ENCODE data around the gene UBE3B. TPM values are rescaled to one million over a fixed set of nuclear protein-coding genes. Genes with fewer than 3 reads are reported as not detected.

UBE3B gene
- total and polyA plus RNA-seq, 2 donors (not counting 1 experiment from before 2014, with no cell fraction given) = 27.2 to 52.1 TPM

DNA sequence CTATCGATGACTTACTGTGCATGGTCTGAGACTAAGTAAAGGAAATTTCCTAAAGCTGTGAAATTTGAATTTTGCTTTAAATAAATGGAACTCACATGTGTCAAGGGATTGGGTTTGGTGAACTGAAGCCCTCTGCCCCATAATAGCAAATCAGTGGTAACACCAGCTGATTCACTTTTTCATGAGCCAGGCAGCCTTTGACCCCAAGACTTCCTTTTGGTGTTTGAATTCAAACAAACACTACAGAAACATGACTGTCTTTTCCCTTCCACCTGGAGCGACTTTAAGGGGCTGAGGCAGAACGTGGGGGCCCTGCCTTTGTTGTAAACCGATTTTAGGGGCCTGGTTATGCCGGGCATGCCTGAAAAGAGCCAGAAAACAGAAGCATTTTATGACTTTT, 29.2 kb upstream of the UBE3B start:
- CTCF ChIA-PET = no interaction called here
- Mint-ChIP-seq H3K27ac (no peak overlapping the region), H3K27me3 (no peaks in the 10 kb centered on the region), H3K4me1 (no peaks in the 10 kb centered on the region), H3K9me3 (ENCODE audit: insufficient read depth) (no peaks in the 10 kb centered on the region), H3K4me3 (no peak overlapping the region)
- H3K4me3 ChIP-seq (ENCODE audit: control extremely low read depth in 1 of 5, extremely low read depth in 1 of 5, insufficient read depth in 1 of 5, low read depth in 2 of 5, low read length in 4 of 5) = no peak overlapping the region
- H3K27ac ChIP-seq (ENCODE audit: low read length in 2 of 2) = no peak overlapping the region
- H2AFZ ChIP-seq (ENCODE audit: insufficient read depth, low read depth, low read length, poor library complexity, severe bottlenecking) = no peak overlapping the region
- DNase-seq (no peak), ATAC-seq (ENCODE audit: low read depth) (no peak)
- intact Hi-C loops (cut with micrococcal nuclease) = no loop called here
- H3K79me2 ChIP-seq (ENCODE audit: control insufficient read depth, insufficient read depth, low read length) = no peaks in the 10 kb centered on the region
- H4K20me1 ChIP-seq (ENCODE audit: control insufficient read depth, insufficient read depth, low read length, poor library complexity, severe bottlenecking) = no peaks in the 10 kb centered on the region
- no peaks in the 10 kb centered on the region for H3K9me3 ChIP-seq (ENCODE audit: control extremely low read depth in 1 of 3, control insufficient read depth in 2 of 3, insufficient read depth in 1 of 3, low read length in 2 of 3)
- no peaks in the 10 kb centered on the region for H3K4me1 ChIP-seq (ENCODE audit: control insufficient read depth in 2 of 2, insufficient read depth in 2 of 2, low read length in 2 of 2)
- peaks cover 0 to 47% of the 10 kb centered on the region in 2 experiments for H3K36me3 ChIP-seq (replicated peaks in 1 of 2; ENCODE audit: control extremely low read depth in 1 of 2, control insufficient read depth in 1 of 2, extremely low read depth in 1 of 2, insufficient read depth in 2 of 2, low read length in 1 of 2)
- H3K27me3 ChIP-seq (replicated peaks in 1 of 4; ENCODE audit: control extremely low read depth in 1 of 4, control insufficient read depth in 3 of 4, insufficient read depth in 4 of 4, low read length in 3 of 4) = no peaks in the 10 kb centered on the region
- H3K4me2 ChIP-seq (replicated peaks; ENCODE audit: low read depth, low read length, poor library complexity, severe bottlenecking) = no peak overlapping the region
- no peak overlapping the region for H3K9ac ChIP-seq (ENCODE audit: low read length)
- WGBS (ENCODE audit: insufficient coverage) = 95% methylated on average over 4 of the region's 5 CpGs
- no peak for TF ChIP-seq EZH2 (IDR thresholded peaks at IDR 0.05; ENCODE audit: borderline replicate concordance, insufficient read depth, low read depth, low read length, poor library complexity, severe bottlenecking)
- TF ChIP-seq, protein P1, sequence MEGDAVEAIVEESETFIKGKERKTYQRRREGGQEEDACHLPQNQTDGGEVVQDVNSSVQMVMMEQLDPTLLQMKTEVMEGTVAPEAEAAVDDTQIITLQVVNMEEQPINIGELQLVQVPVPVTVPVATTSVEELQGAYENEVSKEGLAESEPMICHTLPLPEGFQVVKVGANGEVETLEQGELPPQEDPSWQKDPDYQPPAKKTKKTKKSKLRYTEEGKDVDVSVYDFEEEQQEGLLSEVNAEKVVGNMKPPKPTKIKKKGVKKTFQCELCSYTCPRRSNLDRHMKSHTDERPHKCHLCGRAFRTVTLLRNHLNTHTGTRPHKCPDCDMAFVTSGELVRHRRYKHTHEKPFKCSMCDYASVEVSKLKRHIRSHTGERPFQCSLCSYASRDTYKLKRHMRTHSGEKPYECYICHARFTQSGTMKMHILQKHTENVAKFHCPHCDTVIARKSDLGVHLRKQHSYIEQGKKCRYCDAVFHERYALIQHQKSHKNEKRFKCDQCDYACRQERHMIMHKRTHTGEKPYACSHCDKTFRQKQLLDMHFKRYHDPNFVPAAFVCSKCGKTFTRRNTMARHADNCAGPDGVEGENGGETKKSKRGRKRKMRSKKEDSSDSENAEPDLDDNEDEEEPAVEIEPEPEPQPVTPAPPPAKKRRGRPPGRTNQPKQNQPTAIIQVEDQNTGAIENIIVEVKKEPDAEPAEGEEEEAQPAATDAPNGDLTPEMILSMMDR (IDR thresholded peaks at IDR 0.05) = no peak
- POLR2A ChIA-PET = no interaction called here

- no peak for DNase-seq
- Mint-ChIP-seq H3K27me3 (no peaks in the 10 kb centered on the region), H3K4me1 (no peaks in the 10 kb centered on the region), H3K4me3 (no peak overlapping the region), H3K27ac (no peak overlapping the region), H3K9me3 (ENCODE audit: insufficient read depth) (no peaks in the 10 kb centered on the region)
- no peak overlapping the region for H3K4me2 ChIP-seq (replicated peaks; ENCODE audit: low read depth, low read length, poor library complexity, severe bottlenecking)
- H4K20me1 ChIP-seq (ENCODE audit: control insufficient read depth, insufficient read depth, low read length, poor library complexity, severe bottlenecking) = no peaks in the 10 kb centered on the region
- H3K36me3 ChIP-seq (replicated peaks in 1 of 2; ENCODE audit: control extremely low read depth in 1 of 2, control insufficient read depth in 1 of 2, extremely low read depth in 1 of 2, insufficient read depth in 2 of 2, low read length in 1 of 2) = peaks cover 0 to 53% of the 10 kb centered on the region in 2 experiments
- H3K27me3 ChIP-seq (replicated peaks in 1 of 4; ENCODE audit: control extremely low read depth in 1 of 4, control insufficient read depth in 3 of 4, insufficient read depth in 4 of 4, low read length in 3 of 4) = no peaks in the 10 kb centered on the region
- intact Hi-C loops (cut with micrococcal nuclease) = no loop called here
- POLR2A ChIA-PET = no interaction called here
- no peak overlapping the region for H3K9ac ChIP-seq (ENCODE audit: low read length)
- no peak overlapping the region for H2AFZ ChIP-seq (ENCODE audit: insufficient read depth, low read depth, low read length, poor library complexity, severe bottlenecking)
- H3K4me1 ChIP-seq (ENCODE audit: control insufficient read depth in 2 of 2, insufficient read depth in 2 of 2, low read length in 2 of 2) = no peaks in the 10 kb centered on the region
- no peak for ATAC-seq (ENCODE audit: low read depth)
- H3K9me3 ChIP-seq (ENCODE audit: control extremely low read depth in 1 of 3, control insufficient read depth in 2 of 3, insufficient read depth in 1 of 3, low read length in 2 of 3) = no peaks in the 10 kb centered on the region
- no peak overlapping the region for H3K27ac ChIP-seq (ENCODE audit: low read length in 2 of 2)
- WGBS (ENCODE audit: insufficient coverage) = 90% methylated on average over 5 of the region's 8 CpGs
- no peaks in the 10 kb centered on the region for H3K79me2 ChIP-seq (ENCODE audit: control insufficient read depth, insufficient read depth, low read length)
- CTCF ChIA-PET = no interaction called here
- TF ChIP-seq, protein P1 (IDR thresholded peaks at IDR 0.05) = no peak
- no peak for TF ChIP-seq EZH2 (IDR thresholded peaks at IDR 0.05; ENCODE audit: borderline replicate concordance, insufficient read depth, low read depth, low read length, poor library complexity, severe bottlenecking)
- no peak overlapping the region for H3K4me3 ChIP-seq (ENCODE audit: control extremely low read depth in 1 of 5, extremely low read depth in 1 of 5, insufficient read depth in 1 of 5, low read depth in 2 of 5, low read length in 4 of 5)
Measured at GRCh38 chr12:109448707-109449390, 28.6 kb upstream of the UBE3B start.

Measured in B cell (primary cell).